H1 (cell line): ENCODE data around the gene FOXL2. TPM values are rescaled to one million over a fixed set of nuclear protein-coding genes. Genes with fewer than 3 reads are reported as not detected.
A peak's percentile ranks its signal among the peaks of the same experiment; 100 is the strongest.

Experiments used
- CTCF ChIA-PET: fragments of 300-600 bp; sonication (Branson Sonifier 250); formaldehyde crosslinking; loops from one replicate; lab custom pipeline; 2021; ENCODE audit not compliant: partially characterized antibody; lab: Charles Lee
- POLR2A ChIA-PET: fragments of 300-600 bp; sonication (Branson Sonifier 250); formaldehyde crosslinking; loops from one replicate; lab custom pipeline; 2021; ENCODE audit warnings: inconsistent platforms; ENCODE audit not compliant: partially characterized antibody; lab: Charles Lee
- DNase-seq, 2 experiments: peaks; one replicate each; pipeline versions ENCODE4 v3.0.0 to v3.0.0-alpha.2; 2010 to 2022; ENCODE audit warnings: low spot score in 2 of 2, low read depth in 1 of 2, mixed read lengths in 1 of 2
- FAIRE-seq: peaks from 2 replicates; lab custom pipeline; 2011; peaks lifted over from hg19 to GRCh38; lab: Jason Lieb, UNC
- H2AFZ ChIP-seq: 2 replicates; pipeline ENCODE4 v1.8.1; 2012; ENCODE audit warnings: low read length, inconsistent platforms
- H2AK5ac ChIP-seq: 2 replicates; pipeline ENCODE4 v1.6.1; 2013; ENCODE audit warnings: low read depth, low read length
- H2BK120ac ChIP-seq: replicated peaks from 2 replicates; pipeline ENCODE3; 2013; ENCODE audit warnings: low read depth, low read length, inconsistent platforms
- H2BK12ac ChIP-seq: 2 replicates; pipeline ENCODE4 v1.6.1; 2013; ENCODE audit warnings: low read depth, low read length
- H2BK15ac ChIP-seq: 2 replicates; pipeline ENCODE4 v1.6.1; 2013; ENCODE audit warnings: low read length
- H2BK20ac ChIP-seq: 2 replicates; pipeline ENCODE4 v1.6.1; 2013; ENCODE audit warnings: low read length
- H2BK5ac ChIP-seq: 2 replicates; pipeline ENCODE4 v1.6.1; 2013; ENCODE audit warnings: low read depth, low read length
- H3K14ac ChIP-seq: 2 replicates; pipeline ENCODE4 v1.6.1; 2013; ENCODE audit warnings: inconsistent platforms; ENCODE audit not compliant: insufficient read length
- H3K18ac ChIP-seq: 2 replicates; pipeline ENCODE4 v1.6.1; 2013; ENCODE audit warnings: low read length; ENCODE audit errors: extremely low read depth
- H3K23ac ChIP-seq: 2 replicates; pipeline ENCODE4 v1.6.1; 2013; ENCODE audit warnings: inconsistent platforms; ENCODE audit not compliant: insufficient read length
- H3K23me2 ChIP-seq: 2 replicates; pipeline ENCODE4 v1.6.1; 2013; ENCODE audit warnings: low read depth, low read length
- H3K27ac ChIP-seq: 2 replicates; pipeline ENCODE4 v1.6.1; 2011; ENCODE audit warnings: low read depth, low read length, inconsistent platforms
- H3K27me3 ChIP-seq, 4 experiments: replicated peaks in 1 of 4; 1 replicate in 1 of 4; 2 replicates in 3 of 4; pipeline versions ENCODE4 v1.6.1 to v1.8.1; 2011 to 2013; ENCODE audit warnings: low read length in 3 of 4, mild to moderate bottlenecking in 3 of 4, inconsistent platforms in 2 of 4, mixed read lengths in 2 of 4, moderate library complexity in 1 of 4; ENCODE audit not compliant: control insufficient read depth in 3 of 4, insufficient read depth in 3 of 4; ENCODE audit errors: extremely low read depth in 1 of 4
- H3K36me3 ChIP-seq, 4 experiments: 2 replicates each; pipeline versions ENCODE4 v1.6.1 to v1.8.1; 2011 to 2013; ENCODE audit warnings: mild to moderate bottlenecking in 4 of 4, low read length in 3 of 4, moderate library complexity in 2 of 4, control low read depth in 1 of 4, inconsistent platforms in 1 of 4; ENCODE audit not compliant: insufficient read depth in 4 of 4, control insufficient read depth in 2 of 4
- H3K4ac ChIP-seq: replicated peaks from 2 replicates; pipeline ENCODE3; 2013; ENCODE audit warnings: low read length, low read depth, mixed read lengths, inconsistent platforms; ENCODE audit not compliant: insufficient read length
- H3K4me1 ChIP-seq, 4 experiments: replicated peaks in 1 of 4; 1 replicate in 1 of 4; 2 replicates in 3 of 4; pipeline versions ENCODE4 v1.6.1 to v1.8.1; 2011 to 2013; ENCODE audit warnings: low read length in 3 of 4, inconsistent platforms in 2 of 4, mixed read lengths in 1 of 4; ENCODE audit not compliant: insufficient read depth in 4 of 4, control insufficient read depth in 3 of 4
- H3K4me2 ChIP-seq, 2 experiments: 2 replicates each; pipeline versions ENCODE4 v1.6.1 to v1.8.1; 2011 to 2013; ENCODE audit warnings: low read depth in 2 of 2, low read length in 2 of 2, control low read depth in 1 of 2, inconsistent platforms in 1 of 2, mild to moderate bottlenecking in 1 of 2; ENCODE audit not compliant: insufficient read depth in 1 of 2
- H3K4me3 ChIP-seq, 4 experiments: fragments of 200-600, 300-600 bp in 1 of 4; sonication (generic), shearing (Covaris generic), sonication (Bioruptor Twin) in 1 of 4; 2 replicates each; pipeline versions ENCODE4 v1.5.1 to v1.8.1; 2011 to 2016; ENCODE audit warnings: low read length in 4 of 4, low read depth in 3 of 4, control low read depth in 2 of 4, inconsistent platforms in 2 of 4, mild to moderate bottlenecking in 2 of 4, mixed read lengths in 1 of 4, moderate library complexity in 1 of 4; ENCODE audit not compliant: insufficient read depth in 2 of 4; ENCODE audit errors: extremely low read depth in 1 of 4
- H3K56ac ChIP-seq: replicated peaks from 2 replicates; pipeline ENCODE3; 2013; ENCODE audit warnings: low read depth, mild to moderate bottlenecking, mixed read lengths, low read length, inconsistent platforms; ENCODE audit not compliant: insufficient read length
- H3K79me1 ChIP-seq: 2 replicates; pipeline ENCODE4 v1.6.1; 2013; ENCODE audit warnings: low read depth, low read length, control low read depth
- H3K79me2 ChIP-seq, 2 experiments: 2 replicates each; pipeline versions ENCODE4 v1.6.1 to v1.8.1; 2012 to 2013; ENCODE audit warnings: low read length in 2 of 2, mild to moderate bottlenecking in 2 of 2, inconsistent platforms in 1 of 2; ENCODE audit not compliant: insufficient read depth in 2 of 2, control insufficient read depth in 1 of 2
- H3K9ac ChIP-seq, 4 experiments: replicated peaks in 1 of 4; 1 replicate in 1 of 4; 2 replicates in 3 of 4; pipeline versions ENCODE4 v1.6.1 to v1.8.1; 2011 to 2013; ENCODE audit warnings: low read depth in 3 of 4, low read length in 3 of 4, control low read depth in 2 of 4, mild to moderate bottlenecking in 2 of 4, moderate library complexity in 2 of 4, inconsistent platforms in 1 of 4; ENCODE audit errors: extremely low read depth in 1 of 4
- H3K9me3 ChIP-seq, 2 experiments: 2 replicates each; pipeline versions ENCODE4 v1.6.1 to v1.8.1; 2012 to 2013; ENCODE audit warnings: mild to moderate bottlenecking in 2 of 2, moderate library complexity in 2 of 2, control low read depth in 1 of 2, inconsistent platforms in 1 of 2, low read depth in 1 of 2, low read length in 1 of 2, mixed read lengths in 1 of 2; ENCODE audit not compliant: insufficient read depth in 2 of 2
- H4K20me1 ChIP-seq, 2 experiments: replicated peaks in 1 of 2; 2 replicates each; pipeline versions ENCODE3 to v1.8.1; 2011 to 2013; ENCODE audit warnings: inconsistent platforms in 2 of 2, low read length in 2 of 2, mild to moderate bottlenecking in 1 of 2; ENCODE audit not compliant: insufficient read depth in 2 of 2, control insufficient read depth in 1 of 2
- H4K5ac ChIP-seq: 2 replicates; pipeline ENCODE4 v1.6.1; 2013; ENCODE audit warnings: low read length, low read depth, mixed read lengths, inconsistent platforms; ENCODE audit not compliant: insufficient read length
- H4K8ac ChIP-seq: 2 replicates; pipeline ENCODE4 v1.8.0; 2013; ENCODE audit warnings: mild to moderate bottlenecking, moderate library complexity, low read length, inconsistent platforms; ENCODE audit not compliant: insufficient read depth; ENCODE audit errors: extremely low read depth
- H4K91ac ChIP-seq: replicated peaks from 2 replicates; pipeline ENCODE3; 2013; ENCODE audit warnings: low read length, mixed read lengths, inconsistent platforms; ENCODE audit not compliant: insufficient read length
- CBX8 ChIP-seq: fragments of 300-800, 300-1000 bp; sonication (generic); IDR thresholded peaks from 2 replicates; pipeline ENCODE4 v1.7.1; 2016; ENCODE audit warnings: low read depth, low read length, borderline replicate concordance
- CHD2 ChIP-seq: IDR thresholded peaks from 2 replicates; pipeline ENCODE4 v1.6.1; 2012; ENCODE audit warnings: low read length, improper control_type of control experiment
- E2F6 ChIP-seq: IDR thresholded peaks from 2 replicates; pipeline ENCODE4 v1.6.1; 2012; ENCODE audit warnings: inconsistent platforms
- EGR1 ChIP-seq: IDR thresholded peaks from 2 replicates; pipeline ENCODE4 v1.6.1; 2011; ENCODE audit warnings: low read depth, low read length, borderline replicate concordance
- MAX ChIP-seq: IDR thresholded peaks from 2 replicates; pipeline ENCODE4 v1.6.1; 2012; ENCODE audit warnings: inconsistent platforms
- RNF2 ChIP-seq: fragments of 200-900, 300-1000 bp; sonication (generic); IDR thresholded peaks from 2 replicates; pipeline ENCODE4 v1.7.1; 2016; ENCODE audit warnings: borderline replicate concordance, low read depth, mild to moderate bottlenecking, antibody characterized with exemption, low read length; ENCODE audit not compliant: poor library complexity, severe bottlenecking; ENCODE audit errors: missing control alignments
- SIN3A ChIP-seq, 2 experiments: IDR thresholded peaks in 1 of 2; conservative IDR thresholded peaks in 1 of 2; 2 replicates each; pipeline ENCODE4 v1.6.1; 2011 to 2012; ENCODE audit warnings: low read length in 2 of 2, improper control_type of control experiment in 1 of 2, low read depth in 1 of 2, mild to moderate bottlenecking in 1 of 2
- WGBS, 2 experiments: shearing (Covaris generic) in 1 of 2; methylation state at CpG; one replicate each; pipeline versions ENCODE4 v1.1.6 to v1.1.7; 2013 to 2015; ENCODE audit warnings: low lambda C conversion rate in 2 of 2, mixed read lengths in 2 of 2, inconsistent platforms in 1 of 2, low coverage in 1 of 2, missing lambda C conversion rate in 1 of 2; ENCODE audit not compliant: insufficient replicate concordance in 2 of 2, insufficient coverage in 1 of 2, insufficient read length in 1 of 2; ENCODE audit errors: extremely low coverage in 1 of 2, missing lambda C conversion rate in 1 of 2; 5-methylcytosine and 5-hydroxymethylcytosine counted together
- polyA plus RNA-seq, 7 experiments: library from polyadenylated mRNA; depleted of rRNA in 3 of 7; stranded (reverse) in 5 of 7; unstranded in 2 of 7; fragments of >200 nt in 5 of 7; fragments of 200-250 nt in 2 of 7; gene quantifications; 1 replicate in 5 of 7; 2 replicates in 1 of 7; 4 replicates in 1 of 7; pipeline versions ENCODE4 v1.2.1 to v1.2.3, GENCODE V29; 2011 to 2013; ENCODE audit warnings: missing spikeins in 2 of 7, mixed read lengths in 2 of 7
- total RNA-seq: library from RNA; stranded (reverse); fragmentation: NEBNext Ultra II Directional; extraction: Animal tissue kit (Norgen Biotek cat#: 25700); gene quantifications from 2 replicates; pipeline ENCODE4 v1.2.1, GENCODE V29; 2021

Gene FOXL2
- total and polyA plus RNA-seq, 2 of the 8 experiments (the other 6 are each of a cell fraction or from before 2014, with no cell fraction given), result 0.59 to 2.4 TPM

GRCh38 chr3:138949445-138950005, 2.6 kb upstream of the FOXL2 start:
- Histone ChIP-seq H3K27me3 (peaks cover 55 to 81% (median 74%) of the 10 kb centered on the region in 4 experiments), H3K4me3 (peak overlapping the region; percentile 20 to 67 (median 36)), H3K36me3 (peaks cover 0 to 4% (median 0%) of the 10 kb centered on the region in 4 experiments; a peak in 1 of 8 replicates), H2AFZ (no peak overlapping the region), H3K23me2 (peaks cover 28% of the 10 kb centered on the region), H2BK12ac (peak overlapping the region; percentile 94; the same call in 1 of the 2 replicates), H4K5ac (no peak overlapping the region), H4K20me1 (peaks cover 4 to 10% of the 10 kb centered on the region in 2 experiments), H4K91ac (peak overlapping the region; percentile 31), H3K23ac (no peak overlapping the region), H3K79me1 (no peaks in the 10 kb centered on the region), H2BK5ac (peak overlapping the region; percentile 81; the same call in 1 of the 2 replicates), H2BK120ac (no peak overlapping the region), H3K9ac (peak overlapping the region in 3 of 4 experiments; percentile 25 to 33 (median 31); a peak in 3 of 7 replicates), H3K9me3 (no peaks in the 10 kb centered on the region; a peak in 1 of 4 replicates), H3K79me2 (no peaks in the 10 kb centered on the region), H3K4me2 (peak overlapping the region; percentile 81 to 84), H2BK15ac (no peak overlapping the region), H2AK5ac (no peak overlapping the region), H3K4me1 (peaks cover 7 to 37% (median 16%) of the 10 kb centered on the region in 4 experiments), H3K18ac (peak overlapping the region; percentile 60; the same call in 1 of the 2 replicates), H3K27ac (no peak overlapping the region), H3K4ac (peak overlapping the region; percentile 12), H3K14ac (no peak overlapping the region), H4K8ac (peak overlapping the region; percentile 31; the same call in 1 of the 2 replicates), H2BK20ac (peak overlapping the region; percentile 87; the same call in 1 of the 2 replicates), H3K56ac (no peak overlapping the region)
- ChIA-PET CTCF (interaction anchor here (1.4 to 8.8 kb wide), 8 partner anchors 9 to 532 kb away, joined by 3 to 78 read pairs (median 24); no protein-coding TSS in a partner anchor), POLR2A (interaction anchor here (0.8 to 10.0 kb wide), 6 partner anchors 11 to 376 kb away, joined by 3 to 149 read pairs (median 4); no protein-coding TSS in a partner anchor)
- WGBS, 2 experiments, result 3% methylated on average over 18 of the region's 27 CpGs; no CpG with 5 or more reads in 1 of the 2 experiments
- no peak for FAIRE-seq
- peak in 1 of 2 experiments; percentile 67 for DNase-seq
- TF ChIP-seq E2F6 (peak; percentile 87), EGR1 (no peak), CHD2 (no peak), CBX8 (no peak; the same call in 1 of the 2 replicates), SIN3A (conservative IDR thresholded peaks at IDR 0.05 in 1 of 2, IDR thresholded peaks at IDR 0.05 in 1 of 2; ENCODE audit: low read depth in 1 of 2, low read length in 2 of 2) (no peak), RNF2 (peak; percentile 46), MAX (peak; percentile 81)
